Fibroblast of pulmonary artery (primary cell): ENCODE measurements around the gene MMRN2.

Experiments used
- DNase-seq: peaks from one replicate; pipeline ENCODE4 v3.0.0-alpha.2; 2010; ENCODE audit warnings: low read depth
- H3K4me3 ChIP-seq: replicated peaks from 2 replicates; pipeline ENCODE4 v1.5.1; 2011; ENCODE audit warnings: low read depth, mild to moderate bottlenecking, control low read depth, low read length, moderate library complexity
- CTCF ChIP-seq: IDR thresholded peaks from 2 replicates; pipeline ENCODE4 v1.5.1; 2011; ENCODE audit warnings: mild to moderate bottlenecking, control low read depth, low read length, inconsistent platforms; ENCODE audit errors: missing control alignments

Gene MMRN2

GRCh38 chr10:86946213-86947155, 10.9 kb downstream of the MMRN2 start:
- TF ChIP-seq CTCF = no peak
- DNase-seq = no peak
- H3K4me3 ChIP-seq = no peak overlapping the region

GRCh38 chr10:86945361-86946212, 11.8 kb downstream of the MMRN2 start:
- no peak overlapping the region for H3K4me3 ChIP-seq
- peak; percentile 29 for TF ChIP-seq CTCF
- no peak for DNase-seq

GRCh38 chr10:86944907-86945306, 12.5 kb downstream of the MMRN2 start:
- no peak for DNase-seq
- H3K4me3 ChIP-seq = no peak overlapping the region
- TF ChIP-seq CTCF = no peak

GRCh38 chr10:86944471-86944870, 12.9 kb downstream of the MMRN2 start:
- TF ChIP-seq CTCF = no peak
- DNase-seq = no peak
- H3K4me3 ChIP-seq = no peak overlapping the region

GRCh38 chr10:86944031-86944419, 13.4 kb downstream of the MMRN2 start:
- no peak overlapping the region for H3K4me3 ChIP-seq
- DNase-seq = no peak
- TF ChIP-seq CTCF = no peak

- H3K4me3 ChIP-seq = no peak overlapping the region
- TF ChIP-seq CTCF = no peak
- no peak for DNase-seq
These were observed 13.9 kb downstream of the MMRN2 start for GRCh38 chr10:86943316-86944030.
